H9 (cell line): Measurements from ENCODE around the gene KMT2B. TPM values are rescaled to one million over a fixed set of nuclear protein-coding genes. Genes with fewer than 3 reads are reported as not detected.

ENCODE experiments used
- DNase-seq: peaks from one replicate; pipeline ENCODE4 v3.0.0-alpha.2; 2017
- H2AFZ ChIP-seq: one replicate; pipeline ENCODE4 v1.6.1; 2013; ENCODE audit warnings: mild to moderate bottlenecking, low read length, control low read depth, moderate library complexity
- H2AK5ac ChIP-seq: 2 replicates; pipeline ENCODE4 v1.6.1; 2013; ENCODE audit warnings: low read length, control low read depth, mixed read lengths; ENCODE audit not compliant: insufficient read length
- H2BK120ac ChIP-seq: one replicate; pipeline ENCODE4 v1.6.1; 2013; ENCODE audit warnings: low read depth, mild to moderate bottlenecking, low read length, control low read depth, inconsistent platforms; ENCODE audit not compliant: poor library complexity, severe bottlenecking
- H2BK12ac ChIP-seq: 2 replicates; pipeline ENCODE4 v1.6.1; 2013; ENCODE audit warnings: low read length, control low read depth, mixed read lengths, low read depth; ENCODE audit not compliant: insufficient read length
- H2BK15ac ChIP-seq: 2 replicates; pipeline ENCODE4 v1.6.1; 2013; ENCODE audit warnings: low read depth, low read length, control low read depth
- H2BK20ac ChIP-seq: one replicate; pipeline ENCODE4 v1.6.1; 2013; ENCODE audit warnings: low read depth, mild to moderate bottlenecking, low read length, control low read depth, inconsistent platforms; ENCODE audit not compliant: poor library complexity, severe bottlenecking
- H2BK5ac ChIP-seq: 2 replicates; pipeline ENCODE4 v1.6.1; 2013; ENCODE audit warnings: low read length, control low read depth, mixed read lengths; ENCODE audit not compliant: insufficient read length
- H3K14ac ChIP-seq: 2 replicates; pipeline ENCODE4 v1.6.1; 2013; ENCODE audit warnings: low read length, control low read depth; ENCODE audit not compliant: insufficient read depth
- H3K18ac ChIP-seq: 2 replicates; pipeline ENCODE4 v1.6.1; 2013; ENCODE audit warnings: low read depth, mild to moderate bottlenecking, mixed read lengths, low read length, control low read depth; ENCODE audit not compliant: insufficient read length
- H3K23ac ChIP-seq: 2 replicates; pipeline ENCODE4 v1.6.1; 2013; ENCODE audit warnings: low read length, control low read depth, mixed read lengths, low read depth; ENCODE audit not compliant: insufficient read length
- H3K23me2 ChIP-seq: 2 replicates; pipeline ENCODE4 v1.6.1; 2013; ENCODE audit warnings: low read depth, mild to moderate bottlenecking, mixed read lengths, low read length, control low read depth; ENCODE audit not compliant: insufficient read length, poor library complexity, severe bottlenecking
- H3K27ac ChIP-seq: 2 replicates; pipeline ENCODE4 v1.5.1; 2013; ENCODE audit warnings: low read length, control low read depth, mixed read lengths, low read depth; ENCODE audit not compliant: insufficient read length
- H3K27me3 ChIP-seq: 2 replicates; pipeline ENCODE4 v1.6.1; 2013; ENCODE audit warnings: low read length, control low read depth, inconsistent platforms; ENCODE audit not compliant: insufficient read depth
- H3K4ac ChIP-seq: 2 replicates; pipeline ENCODE4 v1.6.1; 2013; ENCODE audit warnings: low read depth, mild to moderate bottlenecking, control low read depth, inconsistent platforms, low read length, moderate library complexity
- H3K4me1 ChIP-seq: 2 replicates; pipeline ENCODE4 v1.6.1; 2013; ENCODE audit warnings: low read length, control low read depth, inconsistent platforms; ENCODE audit not compliant: insufficient read depth
- H3K4me2 ChIP-seq: 2 replicates; pipeline ENCODE4 v1.6.1; 2013; ENCODE audit warnings: low read length, control low read depth, mixed read lengths; ENCODE audit not compliant: insufficient read length, insufficient read depth
- H3K56ac ChIP-seq: 2 replicates; pipeline ENCODE4 v1.6.1; 2013; ENCODE audit warnings: low read depth, mild to moderate bottlenecking, mixed read lengths, low read length, control low read depth; ENCODE audit not compliant: insufficient read length
- H3K79me1 ChIP-seq: 2 replicates; pipeline ENCODE4 v1.6.1; 2013; ENCODE audit warnings: low read depth, mild to moderate bottlenecking, moderate library complexity, low read length, control low read depth, inconsistent platforms; ENCODE audit not compliant: insufficient read depth, poor library complexity, severe bottlenecking
- H3K79me2 ChIP-seq: 2 replicates; pipeline ENCODE4 v1.6.1; 2013; ENCODE audit warnings: low read length, control low read depth, inconsistent platforms; ENCODE audit not compliant: insufficient read depth
- H3K9ac ChIP-seq: 2 replicates; pipeline ENCODE4 v1.6.1; 2013; ENCODE audit warnings: low read length, control low read depth, mixed read lengths; ENCODE audit not compliant: insufficient read length; ENCODE audit errors: extremely low read depth
- H3K9me3 ChIP-seq: one replicate; pipeline ENCODE4 v1.6.1; 2013; ENCODE audit warnings: low read depth, low read length, inconsistent platforms; ENCODE audit not compliant: control insufficient read depth
- H3T11ph ChIP-seq: one replicate; pipeline ENCODE4 v1.6.1; 2013; ENCODE audit warnings: mild to moderate bottlenecking, low read length, control low read depth, inconsistent platforms
- H4K20me1 ChIP-seq: one replicate; pipeline ENCODE4 v1.6.1; 2013; ENCODE audit not compliant: control insufficient read depth, insufficient read length, insufficient read depth
- H4K5ac ChIP-seq: 2 replicates; pipeline ENCODE4 v1.6.1; 2013; ENCODE audit warnings: low read depth, mild to moderate bottlenecking, mixed read lengths, low read length, control low read depth; ENCODE audit not compliant: insufficient read length
- H4K8ac ChIP-seq: replicated peaks from 2 replicates; pipeline ENCODE4 v1.6.1; 2013; ENCODE audit warnings: low read length, control low read depth, mixed read lengths, low read depth; ENCODE audit not compliant: insufficient read length
- H4K91ac ChIP-seq: 2 replicates; pipeline ENCODE4 v1.6.1; 2013; ENCODE audit warnings: low read depth, mild to moderate bottlenecking, moderate library complexity, mixed read lengths, low read length, control low read depth; ENCODE audit not compliant: insufficient read length
- H3K27ac Mint-ChIP-seq, 3 experiments: 2 replicates in 2 of 3; 3 replicates in 1 of 3; pipeline ENCODE4 v1.8.0; 2020 to 2021; ENCODE audit warnings: mixed read lengths in 3 of 3, mild to moderate bottlenecking in 1 of 3, moderate library complexity in 1 of 3
- H3K27me3 Mint-ChIP-seq: 2 replicates; pipeline ENCODE4 v1.8.0; 2021; ENCODE audit warnings: low read depth, mild to moderate bottlenecking, moderate library complexity, mixed read lengths
- H3K36me3 Mint-ChIP-seq, 3 experiments: 2 replicates in 2 of 3; 3 replicates in 1 of 3; pipeline ENCODE4 v1.8.0; 2020 to 2021; ENCODE audit warnings: low read depth in 3 of 3, mixed read lengths in 3 of 3; ENCODE audit not compliant: insufficient read depth in 1 of 3
- H3K4me1 Mint-ChIP-seq, 2 experiments: 2 replicates each; pipeline ENCODE4 v1.8.0; 2020; ENCODE audit warnings: mixed read lengths in 2 of 2
- H3K4me3 Mint-ChIP-seq, 2 experiments: 2 replicates in 1 of 2; 3 replicates in 1 of 2; pipeline ENCODE4 v1.8.0; 2020 to 2021; ENCODE audit warnings: mild to moderate bottlenecking in 2 of 2, mixed read lengths in 2 of 2, moderate library complexity in 1 of 2
- H3K9me3 Mint-ChIP-seq, 2 experiments: 2 replicates in 1 of 2; 3 replicates in 1 of 2; pipeline ENCODE4 v1.8.0; 2020; ENCODE audit warnings: mild to moderate bottlenecking in 2 of 2, mixed read lengths in 2 of 2, moderate library complexity in 1 of 2
- WGBS: extraction: QIAGEN DNeasy Blood & Tissue Kit; methylation state at CpG from one replicate; pipeline ENCODE4 v1.1.7; 2013; ENCODE audit warnings: missing lambda C conversion rate, low lambda C conversion rate, mixed read lengths; ENCODE audit not compliant: insufficient read length; ENCODE audit errors: extremely low coverage; 5-methylcytosine and 5-hydroxymethylcytosine counted together
- total RNA-seq: library from RNA; stranded (reverse); gene quantifications from 2 replicates; pipeline ENCODE4 v1.2.1, GENCODE V29; 2021
- TF ChIP-seq, protein P1 (sequence below): fragments of 200-600 bp; sonication (generic); conservative IDR thresholded peaks from 3 replicates; pipeline ENCODE4 v1.8.0; 2021; ENCODE audit warnings: antibody characterized with exemption, mild to moderate bottlenecking

KMT2B gene
- total RNA-seq, 1 experiment from 2014 or later, result 47.7 TPM

DNA sequence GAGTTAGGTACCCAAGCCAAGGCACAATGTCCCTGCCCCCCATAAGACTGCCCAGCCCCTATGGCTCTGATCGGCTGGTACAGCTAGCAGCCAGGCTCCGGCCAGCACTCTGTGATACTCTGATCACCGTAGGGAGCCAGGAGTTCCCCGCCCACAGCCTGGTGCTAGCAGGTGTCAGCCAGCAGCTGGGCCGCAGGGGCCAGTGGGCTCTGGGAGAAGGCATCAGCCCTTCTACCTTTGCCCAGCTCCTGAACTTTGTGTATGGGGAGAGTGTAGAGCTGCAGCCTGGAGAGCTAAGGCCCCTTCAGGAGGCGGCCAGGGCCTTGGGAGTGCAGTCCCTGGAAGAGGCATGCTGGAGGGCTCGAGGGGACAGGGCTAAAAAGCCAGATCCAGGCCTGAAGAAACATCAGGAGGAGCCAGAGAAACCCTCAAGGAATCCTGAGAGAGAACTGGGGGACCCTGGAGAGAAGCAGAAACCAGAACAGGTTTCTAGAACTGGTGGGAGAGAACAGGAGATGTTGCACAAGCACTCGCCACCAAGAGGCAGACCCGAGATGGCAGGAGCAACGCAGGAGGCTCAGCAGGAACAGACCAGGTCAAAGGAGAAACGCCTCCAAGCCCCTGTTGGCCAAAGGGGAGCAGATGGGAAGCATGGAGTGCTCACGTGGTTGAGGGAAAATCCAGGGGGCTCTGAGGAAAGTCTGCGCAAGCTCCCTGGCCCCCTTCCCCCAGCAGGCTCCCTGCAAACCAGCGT lies 3.0 kb upstream of the KMT2B start:
- TF ChIP-seq, protein P1, sequence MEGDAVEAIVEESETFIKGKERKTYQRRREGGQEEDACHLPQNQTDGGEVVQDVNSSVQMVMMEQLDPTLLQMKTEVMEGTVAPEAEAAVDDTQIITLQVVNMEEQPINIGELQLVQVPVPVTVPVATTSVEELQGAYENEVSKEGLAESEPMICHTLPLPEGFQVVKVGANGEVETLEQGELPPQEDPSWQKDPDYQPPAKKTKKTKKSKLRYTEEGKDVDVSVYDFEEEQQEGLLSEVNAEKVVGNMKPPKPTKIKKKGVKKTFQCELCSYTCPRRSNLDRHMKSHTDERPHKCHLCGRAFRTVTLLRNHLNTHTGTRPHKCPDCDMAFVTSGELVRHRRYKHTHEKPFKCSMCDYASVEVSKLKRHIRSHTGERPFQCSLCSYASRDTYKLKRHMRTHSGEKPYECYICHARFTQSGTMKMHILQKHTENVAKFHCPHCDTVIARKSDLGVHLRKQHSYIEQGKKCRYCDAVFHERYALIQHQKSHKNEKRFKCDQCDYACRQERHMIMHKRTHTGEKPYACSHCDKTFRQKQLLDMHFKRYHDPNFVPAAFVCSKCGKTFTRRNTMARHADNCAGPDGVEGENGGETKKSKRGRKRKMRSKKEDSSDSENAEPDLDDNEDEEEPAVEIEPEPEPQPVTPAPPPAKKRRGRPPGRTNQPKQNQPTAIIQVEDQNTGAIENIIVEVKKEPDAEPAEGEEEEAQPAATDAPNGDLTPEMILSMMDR, result peak; percentile 48
- Mint-ChIP-seq H3K27ac (peak overlapping the region in 1 of 3 experiments; percentile 57; a peak in 1 of 7 replicates), H3K4me1 (peaks cover 49% of the 10 kb centered on the region in 2 experiments), H3K9me3 (no peaks in the 10 kb centered on the region; a peak in 1 of 5 replicates), H3K27me3 (no peaks in the 10 kb centered on the region; the same call in 1 of the 2 replicates), H3K36me3 (peaks cover 4 to 14% (median 6%) of the 10 kb centered on the region in 3 experiments; a peak in 5 of 7 replicates), H3K4me3 (peak overlapping the region; percentile 75 to 86)
- H3K79me1 ChIP-seq, result no peaks in the 10 kb centered on the region
- no peak overlapping the region for H4K91ac ChIP-seq
- H3K27me3 ChIP-seq, result no peaks in the 10 kb centered on the region
- H3K4me2 ChIP-seq, result no peak overlapping the region
- H2BK12ac ChIP-seq, result no peak overlapping the region
- H2BK120ac ChIP-seq, result no peak overlapping the region
- DNase-seq, result peak; percentile 66
- no peak overlapping the region for H4K8ac ChIP-seq
- no peak overlapping the region for H3K27ac ChIP-seq
- no peak overlapping the region for H2BK20ac ChIP-seq
- peaks cover 11% of the 10 kb centered on the region; the same call in 1 of the 2 replicates for H3K79me2 ChIP-seq
- no peaks in the 10 kb centered on the region for H3K9me3 ChIP-seq
- peaks cover 6% of the 10 kb centered on the region for H4K20me1 ChIP-seq
- no peak overlapping the region for H2AFZ ChIP-seq
- H3K4me1 ChIP-seq, result peaks cover 10% of the 10 kb centered on the region; the same call in 1 of the 2 replicates
- no peak overlapping the region for H3K9ac ChIP-seq
- WGBS, result no CpG with 5 or more reads among the region's 14 CpGs
- H3K23ac ChIP-seq, result no peak overlapping the region
- no peak overlapping the region for H2AK5ac ChIP-seq
- no peak overlapping the region for H3K4ac ChIP-seq
- no peak overlapping the region for H2BK15ac ChIP-seq
- no peak overlapping the region for H3K14ac ChIP-seq
- H4K5ac ChIP-seq, result no peak overlapping the region
- no peak overlapping the region for H3K56ac ChIP-seq
- no peak overlapping the region for H2BK5ac ChIP-seq
- no peak overlapping the region for H3T11ph ChIP-seq
- H3K18ac ChIP-seq, result no peak overlapping the region
- peaks cover 18% of the 10 kb centered on the region for H3K23me2 ChIP-seq
